ENCODE results near the gene POLN.

GRCh38 chr4:2267320-2267811, 25.4 kb upstream of the POLN start:
- TF ChIP-seq CTCF (IDR thresholded peaks at IDR 0.05; ENCODE audit: poor library complexity) = no peak
- TF ChIP-seq EZH2 (IDR thresholded peaks at IDR 0.05; ENCODE audit: borderline replicate concordance) = no peak
